ENCODE results near the gene GNG7.
"Not testable (repeated sequence)": the region's sequence is repeated elsewhere in the genome, so short reads cannot be mapped to it uniquely, and the experiment has no call there.

The GNG7 gene

DNA sequence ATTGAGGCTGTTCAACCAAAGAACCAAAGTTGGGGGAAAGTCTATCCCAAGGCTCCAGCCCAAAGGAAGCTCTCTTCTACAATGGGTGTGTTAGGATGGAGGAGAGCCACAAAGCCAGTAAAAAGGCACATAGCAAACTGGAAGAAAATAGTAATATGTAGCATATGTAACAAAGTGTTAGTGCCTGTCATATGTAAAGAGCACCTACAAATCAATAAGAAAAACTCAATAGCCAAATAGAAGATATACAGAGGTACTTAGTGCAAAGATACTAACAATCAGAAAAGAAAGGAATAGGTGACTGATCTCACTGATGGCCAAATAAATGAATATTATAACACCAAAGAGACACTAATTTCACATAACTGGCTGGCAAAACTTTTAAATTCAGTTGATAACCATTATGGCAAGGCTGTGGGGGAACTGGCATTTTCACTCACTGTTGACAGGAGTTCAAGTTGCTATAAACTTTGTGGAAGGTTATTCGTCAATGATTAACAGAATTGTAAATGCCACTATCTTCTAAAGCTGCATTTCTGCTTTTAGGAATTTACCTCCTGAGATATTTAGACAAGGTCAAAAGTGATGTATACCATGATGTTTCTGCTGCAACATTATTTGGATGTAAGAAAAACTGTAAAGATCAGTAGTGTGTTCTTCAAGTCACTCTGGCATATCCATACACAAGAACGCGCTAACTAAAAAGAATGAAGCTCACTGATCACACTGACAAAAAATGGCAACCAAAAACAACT lies 110.8 kb downstream of the GNG7 start:
- DNase-seq: no peak

DNA sequence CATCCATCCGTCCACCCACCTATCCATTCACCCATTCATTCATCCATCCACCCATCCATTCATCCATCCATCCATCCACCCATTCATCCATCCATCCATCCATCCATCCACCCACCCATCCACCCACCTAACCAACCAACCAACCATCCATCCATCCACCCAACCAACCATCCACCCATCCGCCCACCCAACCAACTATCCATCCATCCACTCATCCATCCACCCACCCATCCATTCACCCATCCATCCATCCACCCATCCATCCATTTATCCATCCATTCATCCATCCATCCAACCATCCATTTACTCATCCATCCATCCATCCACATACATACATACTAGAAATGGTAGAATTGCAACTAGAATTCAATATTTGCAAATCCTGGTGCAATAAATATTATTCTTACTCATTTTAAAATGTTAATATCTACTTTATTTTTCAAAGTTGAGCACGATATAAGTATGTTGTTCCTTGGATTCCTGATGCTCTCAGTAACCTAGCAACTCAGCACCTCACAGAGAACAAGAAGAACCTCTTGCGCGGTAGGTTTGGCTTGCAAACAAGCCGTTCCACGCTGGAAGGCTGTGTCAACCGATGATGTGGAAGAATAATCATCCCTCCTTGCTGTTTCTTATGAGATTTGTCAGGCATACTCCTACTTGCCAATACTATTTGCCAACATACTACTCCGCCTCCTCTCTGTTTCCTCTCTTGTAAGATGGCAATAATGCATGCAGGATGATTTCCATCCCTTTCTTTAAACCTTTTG lies 111.7 kb downstream of the GNG7 start:
- no peak for DNase-seq

DNA sequence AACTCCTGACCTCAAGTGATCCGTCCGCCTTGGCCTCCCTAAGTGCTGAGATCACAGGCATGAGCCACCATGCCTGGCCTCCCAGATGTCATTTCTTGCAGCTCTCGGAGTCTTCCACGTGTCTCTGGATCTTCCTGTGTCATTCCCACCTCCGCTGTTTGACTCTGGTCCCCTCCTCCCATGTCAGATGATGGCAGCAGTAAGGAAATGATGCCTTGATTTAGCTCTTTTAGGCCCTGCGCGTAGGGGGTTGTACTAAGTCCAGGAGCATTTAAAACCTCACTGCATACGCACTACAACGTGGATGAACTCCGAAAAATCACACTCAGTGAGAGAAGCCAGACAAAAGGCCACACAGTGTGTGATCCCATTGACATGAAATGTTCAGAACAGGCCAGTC lies 113.1 kb downstream of the GNG7 start:
- no peak for DNase-seq

DNA sequence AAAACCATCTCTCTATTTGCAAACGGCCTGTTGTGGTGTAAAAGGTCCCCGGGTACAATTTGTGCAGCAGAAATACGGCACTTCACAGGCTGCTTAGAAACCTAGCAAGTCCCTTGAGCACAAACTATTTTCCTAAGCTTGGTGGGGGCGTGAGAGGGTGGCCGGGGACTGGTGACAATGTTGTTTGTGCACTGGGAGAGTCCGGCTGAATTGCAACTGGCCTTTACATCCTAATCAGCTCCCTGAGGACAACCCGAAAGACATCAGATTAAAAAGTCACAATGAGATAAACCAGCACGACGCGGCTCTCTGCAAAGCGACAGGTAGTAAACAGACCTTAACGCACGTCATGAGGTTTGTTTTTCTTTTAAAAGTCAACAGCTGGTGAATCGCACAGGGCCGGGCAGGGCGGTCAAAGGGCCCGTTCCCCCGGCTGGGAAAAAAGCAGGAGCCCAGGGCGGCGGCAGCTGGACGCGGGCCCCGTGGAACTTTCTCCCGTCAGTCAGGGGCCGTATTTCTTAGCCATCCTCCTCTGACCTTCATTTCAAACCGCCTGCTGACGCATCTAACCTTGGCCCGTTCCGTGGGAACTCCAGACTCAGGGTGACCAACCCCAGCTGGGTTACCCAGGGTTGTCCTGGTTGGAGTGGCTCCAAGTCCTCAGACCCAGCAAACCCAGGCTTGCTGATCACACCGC lies 114.3 kb downstream of the GNG7 start:
- DNase-seq: no peak

DNA sequence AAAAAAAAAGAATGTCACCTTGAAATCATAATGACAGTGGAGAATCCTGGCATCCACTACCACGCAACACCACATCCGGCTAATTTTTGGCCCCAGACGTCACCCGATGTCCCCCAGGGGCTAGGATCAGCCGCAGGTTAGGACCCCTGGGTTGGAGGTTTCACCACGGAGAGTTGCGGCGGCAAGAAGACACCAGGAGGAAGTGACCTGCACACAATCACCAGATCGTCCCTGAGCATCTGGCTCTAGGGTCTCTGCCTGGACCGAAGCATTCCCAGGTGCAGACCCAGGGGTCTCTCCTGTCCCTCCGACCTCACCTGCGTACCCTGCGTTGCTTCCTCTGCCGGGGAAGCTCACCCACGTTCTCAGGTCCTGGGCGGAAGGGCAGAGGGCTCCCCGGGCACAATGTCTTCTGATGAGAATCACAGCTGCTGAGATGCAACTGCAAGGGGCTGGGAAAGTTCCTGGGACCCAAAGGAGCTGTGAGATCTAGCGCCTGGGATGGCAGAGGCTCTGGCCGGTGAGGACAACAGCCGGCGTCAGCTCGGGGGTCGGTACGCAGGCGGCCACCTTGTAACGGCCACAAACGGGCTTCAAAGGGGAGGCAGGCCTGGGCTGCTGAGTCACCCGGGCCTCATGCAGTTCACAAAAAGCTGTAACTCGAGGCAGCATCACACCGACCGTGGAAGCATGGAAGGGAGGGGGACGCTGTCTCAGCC lies 115.3 kb downstream of the GNG7 start:
- DNase-seq: no peak

DNA sequence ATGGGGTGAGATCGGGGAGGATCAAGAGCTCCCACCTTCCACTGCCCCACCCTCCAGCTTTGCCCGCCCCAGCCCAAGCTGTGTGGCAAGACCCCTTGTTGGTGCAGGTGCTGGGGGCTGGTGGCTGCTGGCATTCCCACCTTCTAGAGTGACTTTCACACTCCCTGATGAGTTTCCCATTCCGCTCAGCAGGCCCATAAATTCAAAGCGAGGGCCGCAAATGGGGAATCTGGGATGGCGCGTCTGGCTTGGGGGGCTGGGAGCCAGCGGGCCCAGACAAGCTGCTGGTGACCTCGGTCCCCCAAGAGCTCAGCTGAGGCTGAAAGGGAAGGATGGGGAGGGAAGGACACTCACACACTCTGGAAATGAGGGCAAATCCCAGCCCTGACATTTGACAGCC lies 116.3 kb downstream of the GNG7 start:
- no peak for DNase-seq

DNA sequence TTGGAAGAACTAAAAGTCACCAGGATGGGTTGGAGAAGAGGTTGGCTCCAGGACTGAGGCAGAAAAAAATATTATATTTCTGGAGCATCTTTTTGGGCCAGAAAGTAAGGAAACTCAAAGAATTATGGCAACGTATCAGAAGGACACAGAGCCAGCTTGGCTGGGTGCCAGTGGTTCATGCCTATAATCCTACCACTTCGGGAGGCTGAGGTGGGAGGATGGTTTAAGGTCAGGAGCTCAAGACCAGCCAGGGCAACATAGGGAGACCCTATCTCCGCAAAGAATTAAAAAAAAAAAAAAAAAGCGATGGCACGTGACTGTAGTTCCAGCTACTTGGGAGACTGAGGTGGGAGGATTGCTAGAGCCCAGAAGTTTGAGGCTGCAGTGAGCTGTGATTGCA lies 118.5 kb downstream of the GNG7 start:
- no peak for DNase-seq

DNA sequence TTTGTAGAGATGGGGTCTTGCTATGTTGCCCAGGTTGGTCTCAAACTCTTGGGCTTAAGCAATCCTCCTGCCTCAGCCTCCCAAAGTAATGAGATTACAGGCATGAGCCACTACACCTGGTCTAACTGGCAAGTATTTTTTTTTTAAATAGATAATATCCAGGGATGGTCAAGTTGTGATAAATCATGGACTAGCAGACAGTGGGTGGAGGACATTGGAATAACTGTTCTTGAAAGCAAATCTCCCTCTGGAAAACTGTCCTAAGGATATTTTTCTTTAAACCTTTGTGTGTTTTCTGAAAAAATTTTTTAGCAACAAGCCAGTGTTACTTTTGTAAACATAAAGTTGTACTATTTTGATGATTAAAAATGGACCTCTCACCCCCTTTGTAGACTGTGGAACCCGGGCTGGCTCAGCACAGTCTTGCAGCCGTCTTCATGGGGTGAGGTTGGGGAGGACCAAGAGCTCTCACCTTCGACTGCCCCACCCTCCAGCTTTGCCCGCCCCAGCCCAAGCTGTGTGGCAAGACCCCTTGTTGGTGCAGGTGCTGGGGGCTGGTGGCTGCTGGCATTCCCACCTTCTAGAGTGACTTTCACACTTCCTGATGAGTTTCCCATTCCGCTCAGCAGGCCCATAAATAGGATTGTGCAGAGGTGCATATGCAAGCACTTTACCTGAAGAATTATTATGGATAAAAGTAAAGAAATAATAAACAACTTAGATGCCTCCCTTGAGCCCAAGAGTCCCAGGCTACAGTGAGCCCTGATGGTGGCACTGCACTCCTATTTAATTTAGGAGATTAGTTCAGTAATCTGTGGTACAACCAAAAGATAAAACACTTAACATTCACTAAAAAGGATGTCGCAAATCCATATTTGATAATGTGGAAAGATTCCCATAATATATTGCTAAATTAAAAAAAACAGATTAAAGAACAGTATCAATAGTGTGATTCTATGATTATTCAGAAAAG lies 119.2 kb downstream of the GNG7 start:
- DNase-seq: no peak

DNA sequence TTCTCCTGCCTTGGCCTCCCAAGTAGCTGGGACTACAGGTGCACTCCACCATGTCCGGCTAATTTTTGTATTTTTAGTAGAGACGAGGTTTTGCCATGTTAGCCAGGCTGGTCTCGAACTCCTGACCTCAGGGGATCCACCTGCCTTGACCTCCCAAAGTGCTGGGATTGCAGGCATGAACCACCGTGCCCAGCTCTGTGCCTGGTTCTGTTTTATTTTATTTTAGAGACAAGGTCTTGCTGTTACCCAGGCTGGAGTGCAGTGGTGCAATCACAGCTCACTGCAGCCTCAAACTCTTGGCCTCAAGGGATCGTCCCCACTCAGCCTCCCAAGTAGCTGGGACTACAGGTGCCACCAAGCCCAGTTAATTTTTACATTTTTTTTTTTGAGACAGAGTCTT lies 122.1 kb downstream of the GNG7 start:
- not testable (repeated sequence) for DNase-seq

DNA sequence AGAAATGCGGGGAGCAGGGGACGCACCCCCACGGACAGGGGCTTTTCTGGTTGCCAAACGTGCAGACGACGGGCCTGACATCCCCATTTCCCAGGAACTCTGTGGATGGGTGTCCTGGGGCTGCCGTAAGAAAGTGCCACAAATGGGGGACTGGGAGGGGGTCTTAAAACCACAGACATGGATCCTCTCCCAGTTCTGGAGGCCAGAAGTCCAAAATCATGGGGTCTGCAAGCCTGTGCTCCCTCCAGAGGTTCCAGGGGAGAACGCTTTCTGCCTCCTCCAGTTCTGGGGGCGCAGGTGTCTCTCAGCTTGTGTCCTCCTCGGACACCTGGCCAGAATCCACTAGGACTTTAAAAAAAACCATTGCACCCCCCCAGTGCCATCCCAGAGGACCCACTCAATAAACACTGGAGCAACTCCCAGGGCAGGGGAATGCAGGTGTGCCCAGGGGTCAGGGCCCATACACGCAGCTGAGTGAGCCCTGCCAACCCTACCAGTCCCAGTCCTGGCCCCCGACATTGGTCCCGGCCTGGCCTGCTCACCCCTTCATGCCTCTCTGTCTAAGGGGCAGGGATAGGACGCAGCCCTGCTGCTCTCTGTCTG lies 122.7 kb downstream of the GNG7 start:
- no peak for DNase-seq

DNA sequence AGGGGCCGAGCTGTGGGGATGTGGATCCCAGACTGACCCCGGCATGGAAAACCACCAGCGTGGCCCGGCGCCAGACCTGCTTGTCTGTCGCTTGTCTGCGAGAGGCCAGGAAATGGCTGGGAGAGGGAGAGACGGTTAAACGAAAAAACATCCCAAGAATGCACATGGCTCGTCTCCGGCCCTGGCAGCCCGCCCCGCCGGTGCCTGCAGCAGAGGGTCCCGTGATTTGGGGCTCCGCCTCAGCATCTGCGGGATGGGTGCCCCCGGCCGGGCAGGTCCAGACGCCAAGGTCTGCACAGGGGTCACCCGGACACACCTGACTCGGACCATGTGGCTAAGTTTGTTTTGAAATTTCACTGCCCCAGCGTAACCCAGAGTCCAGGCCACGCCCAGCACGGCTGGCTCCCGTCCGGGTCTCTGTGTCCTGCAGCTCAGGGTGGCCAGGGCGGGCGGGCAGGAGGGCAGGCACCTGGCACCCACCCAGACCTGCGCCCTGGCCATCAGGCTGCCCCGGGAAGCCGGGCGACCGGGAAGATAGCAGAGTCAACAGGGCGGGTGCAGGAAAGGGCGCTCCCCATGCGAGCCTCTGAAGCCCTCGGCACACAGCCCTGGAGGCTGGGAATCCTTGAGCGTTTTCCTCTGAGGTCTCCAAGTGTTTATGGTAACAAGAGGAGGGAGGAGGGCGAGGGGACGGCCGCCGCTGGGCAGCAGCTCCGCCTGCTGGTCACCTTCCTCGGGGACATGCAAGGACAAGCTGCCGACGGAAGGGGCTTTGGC lies 123.4 kb downstream of the GNG7 start:
- DNase-seq: peak; percentile 52 to 57

DNA sequence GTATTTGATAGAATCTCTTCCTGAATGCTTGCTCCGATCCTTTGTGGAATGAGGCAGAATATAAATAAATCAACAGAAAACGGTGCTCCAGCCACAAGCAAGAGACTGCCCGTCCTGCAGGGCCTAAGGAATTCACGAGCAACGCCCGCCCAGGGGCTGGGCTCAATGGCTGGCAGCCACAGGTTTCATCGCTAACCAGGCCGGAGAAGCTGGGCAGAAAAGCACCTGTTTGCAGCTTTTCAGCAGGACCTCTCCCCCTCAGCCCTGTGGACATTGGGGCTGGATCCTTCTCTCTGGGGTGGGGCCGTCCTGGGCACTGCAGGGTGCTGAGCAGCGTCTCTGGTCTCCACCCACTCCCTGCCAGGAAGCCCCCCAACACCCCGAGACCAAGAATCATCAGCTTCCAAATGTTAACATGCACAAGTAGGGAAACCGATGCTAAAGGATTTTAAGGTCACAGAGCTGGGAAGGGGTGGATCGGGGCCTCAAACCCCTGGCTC lies 124.1 kb downstream of the GNG7 start:
- DNase-seq: no peak

DNA sequence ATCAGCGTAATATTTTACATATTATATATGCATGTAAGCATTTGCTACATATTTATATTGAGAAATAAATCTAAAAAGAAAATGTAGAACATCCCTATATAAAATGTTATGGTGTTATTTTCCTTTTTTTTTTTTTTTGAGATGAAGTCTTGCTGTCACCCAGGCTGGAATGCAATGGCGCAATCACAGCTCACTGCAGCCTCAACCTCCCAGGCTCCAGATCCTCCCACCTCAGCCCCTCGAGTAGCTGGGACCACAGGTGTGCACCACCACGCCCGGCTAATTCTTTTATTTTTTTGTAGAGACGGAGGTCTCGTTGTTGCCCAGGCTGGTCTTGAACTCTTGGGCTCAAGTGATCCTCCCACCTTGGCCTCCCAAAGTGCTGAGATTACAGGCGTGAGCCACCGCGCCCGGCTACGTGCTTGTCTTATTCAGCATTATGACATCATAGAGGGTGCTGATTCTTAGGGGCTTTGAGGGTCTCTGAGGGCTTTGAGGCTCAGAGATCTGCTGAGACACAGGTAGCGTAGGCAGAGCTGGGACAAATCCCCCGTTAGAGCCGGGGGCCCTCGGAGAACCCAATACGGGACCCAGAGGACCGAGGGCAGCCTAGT lies 124.7 kb downstream of the GNG7 start:
- DNase-seq: no peak

DNA sequence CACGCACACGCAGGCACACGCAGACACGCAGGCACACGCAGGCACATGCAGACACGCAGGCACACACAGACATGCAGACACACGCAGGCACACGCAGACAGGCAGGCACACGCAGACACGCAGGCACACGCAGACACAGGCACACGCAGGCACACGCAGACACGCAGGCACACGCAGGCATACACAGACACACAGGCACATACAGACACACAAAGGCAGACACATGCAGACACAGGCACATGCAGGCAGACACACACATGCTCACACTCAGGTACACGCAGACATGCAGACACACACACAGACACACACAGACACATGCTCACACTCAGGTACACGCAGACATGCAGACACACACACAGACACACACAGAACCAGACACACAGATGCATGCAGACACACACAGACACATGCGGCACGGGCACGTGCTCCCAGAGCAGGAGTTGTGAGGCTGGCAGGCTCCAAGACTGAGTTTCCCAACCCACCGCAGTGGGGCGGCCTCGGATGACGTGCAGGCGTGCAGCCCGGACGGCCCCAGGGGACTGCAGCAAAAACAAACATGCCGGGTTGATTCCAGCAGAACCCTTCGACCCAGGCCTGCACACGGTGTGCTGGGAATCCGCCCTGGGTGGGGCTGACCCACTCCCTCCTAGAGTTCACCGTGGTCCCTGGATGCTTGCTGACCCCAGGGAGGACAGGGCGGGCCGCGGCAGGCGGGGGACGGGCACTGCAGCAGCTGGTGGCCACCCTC lies 126.6 kb downstream of the GNG7 start:
- DNase-seq: no peak

DNA sequence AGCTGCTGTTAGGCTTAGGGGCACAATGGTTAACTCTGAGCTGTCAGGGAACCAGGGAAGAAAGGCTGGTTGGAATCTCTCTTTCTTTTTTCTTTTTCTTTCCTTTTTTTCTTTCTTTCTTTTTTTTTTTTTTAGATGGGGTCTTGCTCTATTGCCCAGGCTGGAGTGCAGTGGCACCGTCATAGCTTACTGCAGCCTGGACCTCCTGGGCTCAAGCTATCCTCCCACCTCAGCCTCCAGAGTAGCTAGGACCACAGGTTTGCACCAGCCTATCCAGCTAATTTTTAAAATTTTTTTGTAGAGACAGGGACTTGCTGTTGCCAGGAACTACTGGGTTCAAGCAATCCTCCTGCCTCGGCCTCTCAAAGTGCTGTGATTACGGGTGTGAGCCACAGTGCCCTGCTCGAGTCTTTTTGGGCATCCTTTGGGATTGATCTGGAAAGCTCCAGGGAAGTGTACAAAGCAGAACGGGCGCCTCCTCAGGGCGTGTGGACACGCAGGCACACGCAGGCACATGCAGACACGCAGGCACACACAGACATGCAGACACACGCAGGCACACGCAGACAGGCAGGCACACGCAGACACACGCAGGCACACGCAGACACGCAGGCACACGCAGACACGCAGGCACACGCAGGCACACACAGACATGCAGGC lies 127.4 kb downstream of the GNG7 start:
- DNase-seq: no peak

DNA sequence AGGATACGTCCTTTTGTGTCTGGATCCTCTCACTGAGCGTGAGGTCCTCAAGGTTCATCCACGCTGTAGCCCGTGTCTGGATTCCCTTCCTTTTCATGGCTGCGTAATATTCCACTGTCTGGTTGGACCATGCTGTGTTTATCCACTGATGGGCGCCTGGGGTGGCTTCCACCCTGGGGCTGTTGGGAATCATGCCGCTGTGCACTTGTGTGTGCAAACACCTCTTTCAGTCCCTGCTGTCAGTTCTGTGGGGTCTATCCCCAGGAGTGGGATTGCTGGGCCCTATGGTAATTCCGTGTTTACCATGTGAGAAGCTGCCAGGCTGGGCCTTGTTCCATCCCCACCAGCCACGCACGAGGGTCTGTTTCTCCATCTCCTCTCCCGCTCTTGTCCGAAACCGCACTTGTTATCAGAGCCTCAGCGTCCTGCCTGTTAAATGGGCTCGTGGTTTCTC lies 128.0 kb downstream of the GNG7 start:
- no peak for DNase-seq

DNA sequence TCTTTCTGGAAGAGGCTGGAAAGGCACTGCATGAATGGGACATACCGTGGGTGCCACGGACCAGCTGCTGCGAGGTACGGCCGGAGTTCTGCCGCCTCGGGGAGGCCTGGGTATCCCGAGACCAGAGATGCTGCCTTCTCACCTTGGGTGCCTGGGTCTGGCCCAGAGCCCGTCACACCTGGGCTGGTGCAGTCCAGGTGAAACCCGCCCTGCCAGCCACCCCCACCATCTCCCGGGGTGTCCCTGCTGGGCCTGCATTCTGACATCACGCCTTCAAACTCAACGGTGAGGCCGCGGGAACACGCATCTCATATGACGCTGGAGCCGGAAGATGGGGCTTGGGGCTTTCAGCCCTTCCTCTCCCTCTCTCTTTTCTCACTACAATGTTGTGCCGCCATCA lies 128.6 kb downstream of the GNG7 start:
- no peak for DNase-seq

DNA sequence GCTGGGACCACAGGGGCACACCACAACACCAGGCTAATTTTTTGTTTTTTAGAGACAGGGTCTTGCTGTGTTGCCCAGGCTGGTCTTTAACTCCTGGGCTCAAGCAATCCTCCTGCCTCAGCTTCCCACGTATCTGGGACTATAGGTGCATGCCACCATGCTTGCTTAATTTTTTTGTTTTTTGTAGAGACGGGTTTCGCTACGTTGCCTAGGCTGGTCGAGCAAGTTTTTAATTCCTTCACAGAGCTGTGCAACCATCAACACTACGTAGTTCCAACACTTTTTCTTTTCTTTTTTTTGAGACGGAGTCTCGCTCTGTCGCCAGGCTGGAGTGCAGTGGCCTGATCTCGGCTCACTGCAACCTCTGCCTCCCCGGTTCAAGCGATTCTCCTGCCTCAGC lies 130.3 kb downstream of the GNG7 start:
- not testable (repeated sequence) for DNase-seq
